ENCODE results near the gene GAPVD1.

DNA sequence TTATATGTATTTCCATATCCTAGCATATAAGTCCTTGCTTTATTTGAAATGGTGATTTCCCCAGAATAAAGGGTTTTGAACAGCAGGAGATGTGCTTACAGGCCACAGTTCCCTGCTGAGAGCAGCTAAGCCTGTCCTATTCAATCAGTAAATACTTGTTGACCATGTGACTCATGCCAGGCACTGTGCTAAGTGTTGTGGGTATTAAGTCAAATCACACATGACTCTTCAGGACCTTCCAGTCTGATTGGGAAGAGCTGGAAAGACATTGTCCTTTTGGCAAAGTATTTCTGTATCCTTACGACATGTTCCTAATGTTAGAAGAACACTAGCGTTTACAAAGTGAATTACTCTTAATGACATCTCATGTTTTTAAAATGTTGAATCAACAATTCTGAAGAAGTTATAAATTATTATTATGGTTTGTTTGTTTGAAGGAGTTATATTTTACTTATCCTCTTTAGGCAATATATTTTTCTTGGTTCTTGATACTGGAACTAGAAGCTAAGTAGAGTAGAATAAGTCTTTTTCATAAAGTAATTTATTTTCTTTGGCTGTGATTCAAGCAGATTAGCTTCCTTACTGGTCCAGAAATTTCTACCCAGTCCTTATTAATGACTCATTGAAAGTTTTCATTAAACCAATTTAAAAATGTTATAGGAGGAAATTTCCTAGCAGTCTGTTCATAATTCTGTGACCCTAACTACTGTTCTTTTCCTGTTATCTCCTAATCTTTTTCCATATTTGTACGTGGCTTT is 82.1 kb downstream of the GAPVD1 start:
- TF ChIP-seq, protein P1, sequence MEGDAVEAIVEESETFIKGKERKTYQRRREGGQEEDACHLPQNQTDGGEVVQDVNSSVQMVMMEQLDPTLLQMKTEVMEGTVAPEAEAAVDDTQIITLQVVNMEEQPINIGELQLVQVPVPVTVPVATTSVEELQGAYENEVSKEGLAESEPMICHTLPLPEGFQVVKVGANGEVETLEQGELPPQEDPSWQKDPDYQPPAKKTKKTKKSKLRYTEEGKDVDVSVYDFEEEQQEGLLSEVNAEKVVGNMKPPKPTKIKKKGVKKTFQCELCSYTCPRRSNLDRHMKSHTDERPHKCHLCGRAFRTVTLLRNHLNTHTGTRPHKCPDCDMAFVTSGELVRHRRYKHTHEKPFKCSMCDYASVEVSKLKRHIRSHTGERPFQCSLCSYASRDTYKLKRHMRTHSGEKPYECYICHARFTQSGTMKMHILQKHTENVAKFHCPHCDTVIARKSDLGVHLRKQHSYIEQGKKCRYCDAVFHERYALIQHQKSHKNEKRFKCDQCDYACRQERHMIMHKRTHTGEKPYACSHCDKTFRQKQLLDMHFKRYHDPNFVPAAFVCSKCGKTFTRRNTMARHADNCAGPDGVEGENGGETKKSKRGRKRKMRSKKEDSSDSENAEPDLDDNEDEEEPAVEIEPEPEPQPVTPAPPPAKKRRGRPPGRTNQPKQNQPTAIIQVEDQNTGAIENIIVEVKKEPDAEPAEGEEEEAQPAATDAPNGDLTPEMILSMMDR (conservative IDR thresholded peaks at IDR 0.05; ENCODE audit: low read depth, low read length), result no peak
- TF ChIP-seq EZH2phosphoT487 (IDR thresholded peaks at IDR 0.05; ENCODE audit: borderline replicate concordance, low read length) (no peak), EZH2 (IDR thresholded peaks at IDR 0.05; ENCODE audit: low read length, unreplicated experiment) (no peak)

Data from PC-3 (cell line).